Measurements from ENCODE around the gene NCCRP1.

NCCRP1 gene

GRCh38 chr19:39181500-39182173, 15.1 kb upstream of the NCCRP1 start:
- DNase-seq, result no peak

DNA sequence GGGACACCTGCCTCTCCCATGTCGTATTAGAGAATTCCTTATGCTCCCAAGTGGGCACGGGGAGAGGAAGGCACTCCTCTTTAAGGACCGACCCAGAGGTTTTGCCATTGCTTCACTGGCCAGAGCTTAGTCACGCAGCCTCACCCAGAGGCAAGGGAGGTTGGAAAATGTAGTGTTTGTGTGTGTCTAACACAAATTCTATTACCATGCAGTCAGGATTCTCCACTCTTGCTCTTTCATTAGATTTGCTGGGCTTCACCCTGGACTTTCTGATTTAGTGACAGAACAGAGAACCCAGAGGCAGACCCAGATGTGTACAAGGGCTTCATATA, 14.6 kb upstream of the NCCRP1 start:
- no peak for DNase-seq

DNA sequence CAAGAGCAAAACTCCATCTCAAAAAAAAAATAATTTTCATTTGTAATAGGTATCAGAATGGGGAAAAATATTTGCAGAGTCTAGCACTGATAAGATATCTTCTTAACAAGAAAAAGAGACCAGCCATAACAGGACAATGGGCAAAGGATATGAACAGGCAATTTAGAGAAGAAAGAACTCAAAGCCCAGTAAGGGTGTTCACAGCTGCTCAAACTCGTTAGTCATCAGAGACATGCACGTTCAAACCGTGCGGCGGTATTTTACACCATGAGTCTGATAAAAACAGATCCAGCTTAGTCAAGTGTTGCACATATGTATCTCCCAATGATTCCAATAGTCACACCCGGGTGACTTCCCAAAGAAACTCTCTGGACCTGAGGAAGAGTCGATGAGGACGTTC, 13.7 kb upstream of the NCCRP1 start:
- DNase-seq, result no peak

DNA sequence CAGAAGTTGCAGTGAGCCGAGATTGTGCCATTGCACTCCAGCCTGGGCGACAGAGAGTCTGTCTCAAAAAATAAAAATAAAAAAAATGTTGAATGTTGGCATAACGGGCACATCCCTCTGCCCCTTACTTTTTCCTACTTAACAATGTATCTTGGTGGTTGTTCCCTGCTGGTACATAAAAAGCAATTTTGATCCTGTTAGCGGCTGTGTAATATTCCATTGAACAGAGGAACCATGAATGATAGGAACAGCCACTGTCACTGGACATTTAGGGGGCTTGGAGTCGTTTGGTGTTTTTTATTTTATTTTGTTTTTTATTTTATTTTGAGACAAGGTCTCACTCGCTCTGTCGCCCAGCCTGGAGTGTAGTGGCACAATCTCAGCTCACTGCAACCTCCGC, 10.4 kb upstream of the NCCRP1 start:
- DNase-seq, result no peak

GRCh38 chr19:39187552-39187943, 9.2 kb upstream of the NCCRP1 start:
- DNase-seq, result no peak

DNA sequence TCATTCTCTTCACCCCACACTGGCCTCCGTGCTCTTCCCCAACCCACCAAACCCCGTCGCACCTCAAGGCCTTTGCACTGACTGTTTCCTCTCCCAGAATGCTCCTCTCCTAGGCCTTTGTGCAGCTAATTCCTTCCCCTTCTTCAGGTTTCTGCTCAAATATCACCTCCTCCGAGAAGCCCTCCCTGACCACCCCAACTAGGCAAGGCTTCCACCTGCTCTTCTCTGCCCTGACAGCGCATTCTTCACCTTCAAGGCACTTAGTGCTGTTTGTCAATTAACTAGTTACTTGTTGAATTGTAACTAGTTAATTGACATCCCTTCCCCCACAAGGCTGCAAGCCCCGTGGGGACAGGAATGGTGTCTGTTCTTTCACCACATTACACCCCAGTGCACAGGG, 7.8 kb upstream of the NCCRP1 start:
- DNase-seq, result no peak

DNA sequence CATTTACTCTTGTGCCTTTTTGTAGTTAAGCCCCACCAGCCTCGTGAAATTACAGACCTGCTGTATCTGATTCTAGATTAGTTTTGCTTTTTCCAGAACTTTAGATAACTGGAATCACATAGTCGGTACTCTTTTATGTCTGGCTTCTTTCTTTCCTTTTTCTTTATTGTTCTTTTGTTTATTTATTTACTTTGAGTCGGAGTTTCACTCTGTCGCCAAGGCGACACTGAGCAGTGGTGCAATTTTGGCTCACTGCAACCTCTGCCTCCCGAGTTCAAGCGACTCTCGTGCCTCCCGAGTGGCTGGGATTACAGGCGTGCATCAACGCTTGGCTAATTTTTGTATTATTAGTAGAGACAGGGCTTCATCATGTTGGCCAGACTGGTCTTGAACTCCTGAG, 6.0 kb upstream of the NCCRP1 start:
- no peak for DNase-seq

GRCh38 chr19:39192846-39193245, 3.9 kb upstream of the NCCRP1 start:
- DNase-seq, result no peak

DNA sequence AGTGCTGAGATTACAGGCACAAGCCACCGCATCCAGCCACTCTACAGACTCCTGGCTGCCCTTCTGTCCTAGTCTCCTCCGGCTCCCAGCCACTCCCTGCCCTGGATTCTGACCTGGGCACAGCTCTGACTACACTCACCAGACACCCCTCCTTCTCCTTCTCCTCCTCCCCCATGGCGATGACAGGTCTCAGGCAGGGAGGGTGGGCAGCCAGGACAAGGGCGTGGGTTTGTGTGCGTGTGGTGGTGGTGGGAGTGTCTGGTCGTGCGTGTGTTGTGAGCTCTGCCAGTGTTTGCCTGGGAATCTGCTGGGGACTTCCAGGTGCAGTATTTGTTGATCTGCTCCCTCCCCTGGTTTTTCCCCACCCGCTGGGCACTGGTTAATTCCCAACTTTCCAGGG, 3.0 kb upstream of the NCCRP1 start:
- DNase-seq, result no peak

DNA sequence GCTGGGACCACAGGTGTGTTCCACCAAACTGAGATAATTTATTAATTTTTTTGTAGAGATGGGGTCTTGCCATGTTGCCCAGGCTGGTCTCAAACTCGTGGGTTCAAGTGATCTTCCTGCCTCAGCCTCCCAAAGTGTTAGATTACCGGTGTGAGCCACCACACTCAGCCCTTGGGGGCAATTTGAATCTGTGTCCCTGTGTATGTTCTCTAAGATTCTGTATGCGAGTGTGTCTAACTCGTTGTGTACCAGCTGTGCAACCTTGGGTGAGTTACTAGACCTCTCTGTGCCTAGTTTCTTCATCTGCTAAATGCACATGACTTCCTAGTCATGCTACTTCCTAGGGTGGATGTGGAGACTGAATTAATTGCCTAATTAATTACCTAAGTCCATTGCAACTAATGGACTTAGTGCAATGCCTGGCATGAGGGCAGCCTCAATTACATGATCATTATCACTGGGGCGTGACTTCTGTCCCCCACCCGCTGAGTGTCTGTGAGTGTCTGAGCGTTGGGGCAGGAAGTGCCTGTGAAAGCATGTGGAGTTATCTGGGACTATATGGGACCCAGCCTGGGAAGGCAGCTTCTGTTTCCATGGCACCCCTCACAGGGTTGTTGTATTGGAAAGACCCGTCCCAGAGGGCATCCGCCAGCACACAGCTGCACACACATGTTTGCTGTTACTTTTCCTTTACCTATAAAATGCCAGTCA, 1.8 kb upstream of the NCCRP1 start:
- DNase-seq, result no peak

DNA sequence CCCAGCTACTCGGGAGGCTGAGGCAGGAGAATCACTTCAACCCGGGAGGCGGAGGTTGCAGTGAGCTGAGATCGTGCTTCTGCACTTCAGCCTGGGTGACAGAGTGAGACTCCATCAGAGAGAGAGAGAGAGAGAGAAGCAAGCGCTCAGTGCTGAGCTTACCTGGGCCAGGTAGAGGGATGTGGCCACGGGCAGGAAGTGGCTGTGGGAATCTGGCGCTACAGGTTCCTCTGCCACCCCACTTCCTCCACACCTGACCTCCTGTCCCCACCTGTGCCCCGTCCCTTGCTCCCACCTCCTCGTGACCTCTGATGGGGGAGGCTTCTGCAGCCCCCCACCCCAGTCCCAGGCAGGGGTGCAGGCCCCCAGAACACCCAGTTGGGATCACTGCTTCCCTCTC, 1.0 kb upstream of the NCCRP1 start:
- peak; percentile 8 for DNase-seq

DNA sequence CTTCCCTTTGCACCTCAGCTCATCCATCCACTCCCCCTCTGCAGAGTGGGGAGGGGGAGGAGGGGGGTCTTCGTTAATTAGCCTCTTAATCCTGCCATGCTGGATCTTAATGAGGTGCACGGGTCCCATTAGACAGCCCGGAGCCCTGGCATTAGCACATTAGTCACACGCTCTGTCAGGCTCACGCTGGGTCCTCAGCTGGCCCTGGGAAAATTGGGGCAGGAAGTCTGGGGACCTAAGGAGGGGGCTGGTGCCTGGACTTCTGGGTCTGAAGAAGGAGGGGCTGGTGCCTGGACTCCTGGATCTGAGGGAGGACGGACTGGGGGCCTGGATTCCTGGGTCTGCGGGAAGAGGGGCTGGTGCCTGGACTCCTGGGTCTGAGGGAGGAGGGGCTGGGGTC, 444 bp upstream of the NCCRP1 start:
- no peak for DNase-seq

- DNase-seq, result no peak
Measured at GRCh38 chr19:39197808-39198207, 1.0 kb downstream of the NCCRP1 start.

DNA sequence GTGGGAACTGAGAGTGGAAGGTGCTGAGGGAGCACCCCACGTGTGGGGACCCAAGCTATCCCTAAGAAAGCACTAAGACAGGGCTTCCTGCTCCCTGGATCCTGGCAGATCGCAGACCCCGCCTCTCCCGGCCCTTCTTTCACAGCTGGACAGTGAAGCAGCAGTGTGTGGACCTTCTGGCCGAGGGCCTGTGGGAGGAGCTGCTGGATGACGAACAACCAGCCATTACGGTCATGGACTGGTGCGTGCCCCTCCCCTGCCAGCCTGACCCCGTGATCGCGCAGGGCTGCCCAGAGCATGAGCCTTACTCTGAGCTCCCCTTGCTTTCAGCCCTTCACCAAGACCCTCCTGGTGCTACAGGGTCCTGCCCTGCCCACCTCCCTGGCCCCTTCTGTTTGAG, 2.3 kb downstream of the NCCRP1 start:
- DNase-seq, result no peak

DNA sequence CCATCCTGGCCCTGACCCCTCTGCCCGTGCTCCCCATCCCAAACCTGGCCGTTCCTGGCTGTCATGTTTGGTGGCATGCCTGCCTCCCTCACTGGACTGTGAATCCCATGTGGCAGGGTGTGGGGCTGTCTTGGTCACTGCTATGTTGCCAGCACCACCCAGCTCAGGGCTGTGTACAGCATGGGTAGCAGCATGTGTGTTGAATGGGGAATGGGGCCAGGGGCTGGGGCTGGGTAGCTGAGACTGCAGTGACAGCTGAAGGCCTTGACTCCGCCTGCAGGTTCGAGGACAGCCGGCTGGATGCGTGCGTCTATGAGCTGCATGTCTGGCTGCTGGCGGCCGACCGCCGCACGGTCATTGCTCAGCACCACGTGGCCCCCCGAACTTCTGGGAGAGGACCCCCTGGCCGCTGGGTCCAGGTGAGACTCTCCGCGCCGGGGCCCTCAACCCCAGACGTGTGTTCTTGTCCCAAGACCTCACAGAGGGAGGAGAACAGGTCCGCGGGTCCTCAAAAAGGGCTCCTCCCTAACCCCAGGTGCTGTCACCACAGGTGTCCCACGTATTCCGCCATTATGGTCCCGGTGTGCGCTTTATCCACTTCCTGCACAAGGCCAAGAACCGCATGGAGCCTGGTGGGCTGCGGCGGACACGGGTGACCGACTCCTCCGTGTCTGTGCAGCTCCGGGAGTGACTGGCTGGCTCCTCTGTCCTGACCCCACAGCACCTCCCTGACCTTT, 3.5 kb downstream of the NCCRP1 start:
- no peak for DNase-seq

DNA sequence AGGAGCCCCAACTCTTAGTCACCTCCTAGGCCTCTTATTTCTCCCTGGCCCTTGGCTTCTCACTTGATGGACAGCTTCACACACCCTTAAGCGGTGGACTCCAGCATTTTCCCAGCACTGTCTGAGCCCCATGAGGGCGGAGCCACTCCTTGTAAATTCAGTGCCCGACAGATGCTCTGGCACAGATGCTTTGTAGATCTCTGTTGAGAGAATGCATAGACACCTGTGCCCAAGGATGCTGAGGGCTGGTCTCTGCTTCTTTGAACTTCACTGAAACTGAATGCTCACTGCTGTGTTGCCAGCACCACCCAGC, 4.0 kb downstream of the NCCRP1 start:
- DNase-seq, result no peak

- no peak for DNase-seq
Measured at GRCh38 chr19:39202998-39203355, 6.2 kb downstream of the NCCRP1 start.

- DNase-seq, result no peak
Measured at GRCh38 chr19:39203372-39204341, 6.9 kb downstream of the NCCRP1 start, which contains the start of gene SYCN. Gene SYCN (minus strand): TSS chr19:39204263. CDS start chr19:39204254, 9 bp downstream.

- no peak for DNase-seq
Measured at GRCh38 chr19:39205449-39205764, 8.6 kb downstream of the NCCRP1 start.

- no peak for DNase-seq
Measured at GRCh38 chr19:39206122-39206521, 9.4 kb downstream of the NCCRP1 start.

DNA sequence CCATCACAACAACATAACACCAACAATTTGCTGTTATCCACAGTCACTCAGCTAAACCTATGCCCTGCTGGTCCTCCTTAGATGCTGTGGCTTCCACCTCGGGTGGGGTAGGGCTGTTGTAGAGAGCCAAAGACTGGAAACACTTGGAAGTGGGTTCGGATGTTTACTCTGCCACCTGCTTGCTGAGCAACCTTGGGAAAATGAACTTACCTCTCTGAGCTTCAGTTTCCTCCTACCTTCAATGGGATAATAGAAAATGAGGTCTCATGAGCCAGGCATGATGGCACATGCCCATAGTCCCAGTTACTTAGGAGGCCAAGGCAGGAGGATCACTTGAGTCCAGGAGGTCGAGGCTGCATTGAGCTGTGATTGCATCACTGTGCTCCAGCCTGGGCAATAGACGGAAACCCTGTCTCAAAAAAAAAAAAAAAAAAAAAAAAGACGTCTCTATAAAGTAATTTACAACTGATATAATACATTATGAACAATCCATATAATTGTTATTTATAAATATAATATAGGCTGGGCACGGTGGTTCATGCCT, 10.6 kb downstream of the NCCRP1 start:
- DNase-seq, result no peak

GRCh38 chr19:39208175-39208795, 11.5 kb downstream of the NCCRP1 start:
- DNase-seq, result no peak

DNA sequence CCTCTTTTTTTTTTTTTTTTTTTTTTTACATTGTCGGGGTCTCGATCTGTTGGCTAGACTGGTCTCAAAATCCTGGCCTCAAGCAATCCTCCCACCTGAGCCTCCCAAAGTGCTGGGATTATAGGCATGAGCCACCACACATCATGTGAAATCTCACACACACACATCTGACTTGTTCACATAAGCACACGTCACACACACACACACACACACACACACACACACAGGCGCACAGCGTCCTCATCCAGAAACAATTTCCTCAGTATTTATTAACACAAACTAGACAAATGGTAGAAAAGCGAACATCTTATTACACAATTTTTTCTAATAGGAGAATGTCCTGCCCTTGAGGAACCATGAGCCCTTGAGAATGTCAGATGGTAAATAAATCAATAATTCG, 12.4 kb downstream of the NCCRP1 start:
- DNase-seq, result no peak

Measured in CD4-positive, alpha-beta T cell treated with Interleukin-4 for 4 hours (primary cell).